GM12892 (cell line): ENCODE measurements around the gene ASRGL1.

Source experiments
- POLR2A ChIP-seq: IDR thresholded peaks from 2 replicates; pipeline ENCODE4 v1.6.1; 2011; ENCODE audit warnings: low read depth, low read length, control low read depth
- POLR2AphosphoS5 ChIP-seq: IDR thresholded peaks from 2 replicates; pipeline ENCODE4 v1.6.1; 2011; ENCODE audit warnings: low read depth, low read length, control low read depth
- TAF1 ChIP-seq: IDR thresholded peaks from 2 replicates; pipeline ENCODE4 v1.6.1; 2011; ENCODE audit warnings: low read depth, mild to moderate bottlenecking, control low read depth, low read length, borderline replicate concordance

- no peak for TF ChIP-seq POLR2AphosphoS5
- TF ChIP-seq TAF1: no peak
- TF ChIP-seq POLR2A: no peak
Observed at GRCh38 chr11:62433141-62433903, 96.1 kb downstream of the ASRGL1 start.
